GM18502 (cell line): ENCODE measurements around the gene RCL1.
"Not testable (repeated sequence)": the region's sequence is repeated elsewhere in the genome, so short reads cannot be mapped to it uniquely, and the experiment has no call there.

ENCODE experiments used
- ATAC-seq: cut with Tn5 transposase; IDR thresholded peaks from one replicate; pipeline ENCODE4 v1.9.1; 2021; ENCODE audit warnings: mild to moderate bottlenecking; ENCODE audit not compliant: unreplicated experiment, poor library complexity

The RCL1 gene

DNA sequence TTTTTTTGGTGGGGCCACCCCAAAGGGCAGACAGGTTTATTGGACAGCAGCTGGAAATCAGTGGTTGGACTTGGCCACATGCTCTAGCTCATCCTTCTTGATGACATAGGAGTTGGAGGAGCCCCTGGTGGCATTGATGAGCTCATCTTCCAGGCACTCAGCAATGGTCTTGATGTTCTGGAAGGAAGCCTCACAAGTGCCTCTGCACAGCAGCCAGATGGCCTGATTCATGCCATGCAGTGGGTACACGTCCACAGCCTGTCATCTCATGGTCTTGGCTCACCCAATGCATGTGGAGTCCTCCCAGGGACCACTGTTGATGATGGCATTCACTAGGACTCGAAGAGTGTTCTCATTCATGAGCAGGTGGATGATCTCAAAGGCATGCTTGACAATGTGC, 11.3 kb upstream of the RCL1 start:
- ATAC-seq = no peak

DNA sequence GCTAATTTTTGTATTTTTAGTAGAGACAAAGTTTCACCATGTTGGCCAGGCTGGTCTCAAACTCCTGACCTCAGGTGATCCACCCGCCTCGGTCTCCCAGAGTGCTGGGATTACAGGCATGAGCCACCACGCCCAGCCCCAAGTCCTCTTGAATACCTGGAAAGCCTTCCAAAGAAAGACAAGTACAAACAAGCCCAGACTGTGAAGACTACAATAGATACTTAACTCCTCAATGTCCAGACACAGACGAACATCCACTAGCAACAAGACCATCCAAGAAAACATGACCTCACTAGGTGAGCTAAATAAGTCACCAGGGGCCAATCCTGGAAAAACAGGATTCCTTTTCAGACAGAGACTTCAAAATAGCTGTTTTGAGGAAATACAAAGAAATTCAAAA, 9.6 kb upstream of the RCL1 start:
- ATAC-seq = not testable (repeated sequence)

DNA sequence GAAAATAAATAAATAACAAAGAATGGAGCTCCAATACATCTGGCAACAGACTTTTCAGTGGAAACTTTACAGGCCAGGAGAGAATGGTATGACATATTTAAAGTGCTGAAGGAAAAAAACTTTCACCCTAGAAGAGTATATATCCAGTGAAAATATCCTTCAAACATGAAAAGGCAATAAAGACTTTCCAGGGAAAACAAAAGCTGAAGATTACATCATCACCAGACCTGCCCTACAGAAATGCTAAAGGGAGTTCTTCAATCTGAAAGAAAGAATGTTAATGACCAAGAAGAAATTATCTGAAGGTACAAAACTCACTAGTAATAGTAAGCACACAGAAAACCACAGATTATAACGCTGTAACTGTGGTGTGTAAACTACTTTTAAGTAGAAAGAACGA, 8.3 kb upstream of the RCL1 start:
- ATAC-seq = no peak

DNA sequence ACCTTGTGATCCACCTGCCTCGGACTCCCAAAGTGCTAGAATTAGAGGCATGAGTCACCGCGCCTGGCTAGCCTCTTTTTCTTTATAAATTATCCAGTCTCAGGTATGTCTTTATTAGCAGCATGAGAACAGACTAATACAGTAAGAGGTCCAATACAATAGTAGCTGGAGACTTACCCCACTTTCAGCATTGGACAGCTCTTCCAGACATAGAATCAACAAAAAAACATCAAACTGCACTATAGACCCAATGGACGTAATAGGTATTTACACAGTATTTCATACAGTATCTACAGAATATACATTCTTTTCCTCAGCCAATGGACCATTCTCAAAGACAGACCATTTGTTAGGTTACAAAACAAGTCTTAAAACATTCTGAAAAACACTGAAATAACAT, 6.1 kb upstream of the RCL1 start:
- ATAC-seq = no peak

DNA sequence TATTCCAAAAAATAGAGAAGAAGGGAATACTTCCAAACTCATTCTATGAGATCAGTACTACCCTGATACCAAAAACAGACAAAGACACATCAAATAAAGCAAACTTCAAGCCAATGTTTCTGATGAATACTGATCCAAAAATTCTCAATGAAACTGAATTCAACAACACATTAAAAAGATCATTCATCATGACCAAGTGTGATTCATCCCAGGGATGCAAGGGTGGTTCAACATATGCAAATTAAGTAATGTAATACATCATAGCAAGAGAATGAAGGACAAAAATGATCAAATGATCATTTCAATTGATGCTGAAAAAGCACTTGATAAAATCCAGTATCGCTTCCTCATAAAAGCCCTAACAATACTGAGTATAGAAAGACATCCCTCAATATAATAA, 4.9 kb upstream of the RCL1 start:
- ATAC-seq = no peak

DNA sequence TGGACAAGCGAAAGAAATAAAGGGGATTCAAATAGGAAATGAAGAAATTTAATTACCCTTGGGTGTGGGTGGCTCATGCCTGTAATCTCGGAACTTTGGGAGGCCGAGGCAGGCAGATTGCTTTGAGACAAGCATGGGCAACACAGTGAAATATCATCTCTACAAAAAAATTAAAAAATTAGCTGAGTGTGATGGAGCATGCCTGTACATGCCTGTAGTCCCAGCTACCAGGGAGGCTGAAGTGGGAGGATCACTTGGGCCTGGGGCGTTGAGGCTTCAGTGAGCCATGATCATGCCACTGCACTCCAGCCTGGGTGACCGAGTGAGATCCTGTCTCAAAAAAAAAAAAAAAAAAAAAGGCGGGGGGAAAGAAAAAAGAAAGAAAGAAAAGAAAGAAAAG, 4.0 kb upstream of the RCL1 start:
- ATAC-seq = no peak

DNA sequence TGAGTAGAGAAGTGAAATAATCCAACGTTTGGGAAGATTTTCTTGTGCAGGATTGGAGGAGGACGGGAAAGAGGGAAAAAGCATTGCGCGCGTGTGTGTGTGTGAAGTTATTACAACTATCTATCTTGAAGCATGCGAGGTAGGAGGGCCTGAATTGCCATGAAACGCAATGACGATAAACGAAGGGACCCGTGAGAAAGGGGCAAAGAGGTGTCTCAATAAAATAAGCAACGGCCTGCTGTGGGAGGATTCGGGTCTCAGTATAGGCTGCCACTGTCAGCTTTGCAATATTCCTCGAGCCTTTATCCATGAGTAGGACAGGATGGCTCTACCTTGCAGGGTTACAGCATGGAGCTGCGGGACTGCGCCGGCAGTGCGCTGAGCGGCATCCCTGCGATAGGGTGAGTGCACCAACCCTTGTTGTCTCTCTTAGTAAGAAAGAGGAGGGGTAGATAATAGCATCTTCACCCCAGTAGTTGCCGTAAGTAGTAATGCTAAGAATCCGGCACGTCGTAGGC, 631 bp upstream of the RCL1 start:
- peak; percentile 37 for ATAC-seq

DNA sequence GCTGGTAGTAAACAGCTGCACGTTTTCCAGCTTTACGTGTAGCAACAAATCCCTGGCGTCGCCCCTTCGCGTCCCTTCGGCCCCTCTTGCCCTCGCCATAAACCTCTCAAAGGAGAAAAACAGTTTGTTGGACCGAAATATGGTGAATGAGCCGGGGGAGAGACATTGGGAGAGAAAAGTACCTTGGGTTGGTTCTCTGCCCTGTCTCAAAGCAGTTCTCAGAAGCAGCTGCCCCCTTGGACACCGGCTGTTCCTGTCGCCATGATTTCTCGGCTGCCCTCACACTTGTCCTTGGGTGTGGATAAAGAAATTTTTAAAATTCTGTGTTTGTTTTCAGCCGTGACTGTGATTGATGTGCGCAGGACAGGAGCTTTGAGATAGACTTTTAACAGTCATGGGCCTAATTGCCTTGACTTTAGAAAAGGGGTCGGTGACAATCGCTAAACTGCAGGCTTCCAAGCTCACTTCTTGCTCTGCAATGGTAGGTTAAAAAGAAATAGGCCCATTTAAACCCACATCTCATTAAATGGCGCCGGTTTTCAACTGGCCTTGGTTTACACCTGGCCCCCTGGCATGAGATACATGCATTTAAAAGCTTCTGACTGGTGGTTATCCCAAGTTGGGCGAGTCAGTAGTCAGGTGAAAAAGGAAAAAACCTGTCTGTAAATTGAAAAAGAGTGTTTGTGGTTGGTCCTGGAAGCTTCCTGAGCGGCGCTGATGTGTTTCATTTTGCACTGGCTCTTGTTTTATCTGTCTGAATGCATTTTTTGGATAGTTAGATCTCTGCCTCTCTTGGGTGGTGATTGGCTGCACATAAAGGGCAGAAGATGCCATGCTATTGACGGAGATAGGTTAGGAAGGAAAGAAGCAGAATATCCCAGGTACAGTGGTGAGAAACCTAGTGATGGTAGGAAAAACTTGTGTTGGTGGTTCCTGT, 983 bp downstream of the RCL1 start:
- ATAC-seq = no peak

DNA sequence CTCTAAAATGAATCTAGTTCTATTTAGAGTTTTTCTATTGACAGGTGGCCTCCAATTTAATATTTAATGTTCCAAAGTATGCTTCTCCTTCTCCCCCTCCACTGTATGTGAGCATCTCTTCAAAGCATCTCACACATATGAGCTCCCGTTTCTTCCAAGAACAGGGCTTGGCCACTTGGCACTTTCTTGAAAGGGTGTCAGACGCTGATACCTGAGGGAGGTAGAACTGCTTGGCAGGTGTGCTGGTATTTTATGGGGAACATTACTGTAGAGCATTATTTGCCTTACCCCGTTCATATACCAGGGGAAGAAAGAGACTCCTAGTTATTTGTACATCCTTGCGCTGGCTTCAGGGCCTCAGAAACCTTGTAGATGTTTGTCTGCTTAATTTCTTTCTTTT, 1.9 kb downstream of the RCL1 start:
- no peak for ATAC-seq

DNA sequence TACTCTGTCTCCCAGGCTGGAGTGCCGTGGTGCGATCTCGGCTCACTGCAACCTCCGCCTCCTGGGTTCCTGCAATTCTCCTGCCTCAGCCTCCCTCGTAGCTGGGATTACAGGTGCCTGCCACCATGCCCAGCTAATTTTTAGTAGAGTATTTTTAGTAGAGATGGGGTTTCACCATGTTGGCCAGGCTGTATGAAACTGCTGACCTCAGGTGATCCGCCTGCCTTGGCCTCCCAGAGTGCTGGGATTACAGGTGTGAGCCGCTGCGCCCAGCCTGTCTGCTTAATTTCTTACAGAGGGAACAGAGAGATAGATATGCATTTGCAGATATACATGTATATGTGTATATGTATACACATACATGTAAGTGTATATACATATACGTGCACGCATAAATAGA, 2.4 kb downstream of the RCL1 start:
- not testable (repeated sequence) for ATAC-seq

DNA sequence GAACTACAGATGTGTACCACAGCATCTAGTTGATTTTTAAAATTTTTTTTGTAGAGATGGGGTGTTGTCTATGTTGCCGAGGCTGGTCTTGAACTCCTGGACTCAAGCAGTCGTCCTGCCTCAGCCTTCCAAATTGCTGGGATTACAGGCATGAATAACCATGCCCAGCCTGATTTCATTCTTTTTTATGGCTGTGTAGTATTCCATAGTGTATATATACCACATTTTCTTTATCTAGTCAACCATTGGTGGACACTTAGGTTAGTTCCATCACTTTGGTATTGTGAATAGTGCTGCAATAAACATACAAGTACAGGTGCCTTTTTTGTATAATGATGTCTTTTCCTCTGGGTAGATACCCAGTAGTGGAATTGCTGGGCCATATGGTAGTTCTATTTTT, 3.8 kb downstream of the RCL1 start:
- no peak for ATAC-seq

DNA sequence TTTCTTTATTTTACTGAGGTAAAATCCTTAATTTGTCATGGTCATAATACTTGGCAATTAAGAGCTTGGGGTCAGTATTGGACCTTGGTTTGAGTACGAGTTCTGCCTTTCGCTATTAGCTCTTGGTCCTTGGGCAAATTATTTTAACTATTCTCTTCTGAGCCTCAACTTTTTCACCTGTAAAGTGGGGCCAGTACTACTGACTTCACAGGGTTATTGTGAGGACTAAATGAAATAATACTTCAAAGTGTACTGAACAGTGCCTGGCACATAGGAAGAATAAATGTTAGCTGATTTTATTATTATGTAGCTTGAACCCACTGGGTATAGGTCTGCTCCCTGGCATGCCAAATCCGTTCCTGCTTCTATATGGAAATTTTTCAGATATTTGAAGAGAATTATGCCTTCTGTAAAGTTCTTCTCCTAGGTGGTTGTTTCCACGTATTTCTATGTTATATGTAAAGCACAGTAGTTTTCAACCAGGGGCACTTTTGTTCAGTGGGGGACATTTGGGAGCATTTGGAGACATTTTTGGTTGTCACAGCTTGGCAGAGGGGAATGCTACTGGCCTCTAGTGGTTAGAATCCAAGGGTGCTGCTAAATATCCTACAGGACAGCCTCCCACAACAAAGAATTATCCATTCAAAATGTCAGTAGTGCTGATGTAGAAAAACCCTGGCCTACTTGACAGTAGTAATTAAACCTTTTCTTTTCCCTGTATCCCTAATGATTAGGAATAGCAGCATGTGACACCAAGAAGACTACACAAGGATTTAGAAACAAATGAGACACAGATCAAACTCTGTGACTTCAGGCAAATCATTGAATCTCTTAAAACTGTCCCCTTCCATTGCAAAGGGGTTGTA, 4.5 kb downstream of the RCL1 start:
- ATAC-seq = no peak

DNA sequence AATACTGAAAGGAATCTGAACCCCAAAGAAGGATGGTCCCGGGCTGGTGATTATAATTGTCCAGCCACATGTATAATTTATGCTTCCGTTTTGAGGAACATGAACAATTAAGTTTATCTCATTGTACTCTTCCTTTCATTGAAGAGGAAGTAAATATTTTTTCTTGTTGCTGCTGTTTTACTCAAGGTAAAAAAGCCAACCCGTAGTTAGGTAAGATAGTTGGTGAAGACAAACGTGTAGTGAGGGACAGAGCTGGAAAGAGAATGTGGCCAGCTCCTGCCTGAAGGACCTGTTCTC, 5.1 kb downstream of the RCL1 start:
- no peak for ATAC-seq

DNA sequence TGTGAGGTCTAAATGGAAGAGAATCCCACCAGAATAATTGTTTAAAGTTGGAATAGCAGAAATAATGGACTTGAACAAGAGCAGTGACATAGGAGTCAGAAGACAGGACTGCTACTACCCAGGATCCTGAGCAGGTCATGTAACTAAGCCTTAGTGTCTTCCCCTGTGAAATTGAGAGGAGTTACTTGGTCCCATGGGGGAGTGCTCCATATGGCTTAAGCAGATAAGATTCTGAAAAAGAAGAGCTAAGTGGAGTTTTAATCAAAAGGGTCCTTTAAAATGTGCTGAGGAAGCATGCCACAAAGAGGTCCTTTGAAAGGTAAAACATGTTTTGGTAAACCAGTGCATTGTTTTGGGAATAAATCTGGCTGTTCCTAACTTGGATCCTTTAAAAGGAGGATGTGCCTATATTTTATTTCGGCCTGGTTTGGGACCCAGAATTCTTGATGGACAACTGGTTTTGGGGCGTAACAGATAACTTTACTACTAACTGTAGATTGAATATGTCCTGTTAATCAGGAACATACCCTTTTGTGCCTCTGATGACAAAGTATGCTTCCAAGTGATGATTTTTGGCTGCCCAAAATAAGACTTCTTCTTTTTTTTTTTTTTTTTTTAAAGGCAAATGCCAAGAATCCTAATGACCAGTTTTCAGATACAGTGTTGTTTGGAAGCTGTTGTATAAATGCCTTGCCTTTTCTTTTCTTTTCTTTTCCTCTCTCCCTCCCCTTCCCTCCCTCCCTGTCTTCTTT, 5.7 kb downstream of the RCL1 start:
- no peak for ATAC-seq

DNA sequence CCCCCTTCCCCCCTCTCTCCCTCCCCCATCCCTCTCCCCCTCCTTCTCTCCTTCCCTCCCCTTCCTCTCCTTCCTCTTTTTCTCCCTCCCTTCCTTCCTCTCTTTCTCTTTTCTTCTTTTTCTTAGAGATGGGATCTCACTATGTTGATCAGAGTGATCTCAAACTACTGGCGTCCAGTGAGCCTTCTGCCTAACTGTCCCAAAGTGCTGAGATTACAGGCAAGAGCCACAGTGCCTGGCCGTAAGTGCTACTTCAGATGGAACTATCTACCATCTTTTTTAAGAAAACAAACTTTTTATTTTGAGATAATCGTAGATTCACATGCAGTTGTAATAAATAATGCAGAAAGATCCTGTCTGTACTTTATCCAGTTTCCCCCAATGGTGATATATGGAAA, 6.3 kb downstream of the RCL1 start:
- ATAC-seq = no peak

DNA sequence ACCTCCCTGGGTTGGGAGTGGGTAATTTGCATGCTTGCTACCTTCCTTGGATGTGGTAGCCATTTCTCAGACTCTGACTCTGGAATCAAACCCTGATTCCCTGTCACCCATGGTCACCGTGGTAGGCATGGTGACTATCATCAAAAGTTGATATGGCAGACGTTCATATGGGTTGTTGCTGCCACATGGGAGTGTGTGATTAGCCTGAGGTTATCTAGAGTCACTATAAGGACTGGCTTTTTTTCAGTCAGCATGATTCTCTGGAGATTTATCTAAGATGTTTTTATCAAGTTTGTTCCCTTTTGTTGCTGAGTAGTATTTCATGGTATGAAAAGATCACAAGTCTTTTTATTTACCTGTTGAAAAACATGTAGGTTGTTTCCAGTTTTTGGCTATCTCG, 7.0 kb downstream of the RCL1 start:
- no peak for ATAC-seq

DNA sequence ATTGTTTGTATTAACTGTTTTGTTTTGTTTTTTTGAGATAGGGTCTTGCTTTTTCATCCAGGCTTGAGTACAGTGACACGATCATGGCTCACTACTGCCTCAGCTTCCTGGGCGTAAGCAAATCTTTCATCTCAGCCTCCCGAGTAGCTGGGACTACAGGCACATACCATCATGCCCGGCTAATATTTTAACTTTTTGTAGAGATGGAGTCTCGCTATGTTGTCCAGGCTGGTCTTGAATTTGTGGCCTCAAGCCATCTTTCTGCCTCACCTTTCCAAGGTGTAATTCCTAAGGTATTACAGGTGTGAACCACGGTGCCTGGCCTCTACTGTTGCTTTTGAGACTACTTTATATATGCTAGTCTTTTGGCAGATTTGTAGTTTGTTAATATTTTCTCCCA, 8.4 kb downstream of the RCL1 start:
- no peak for ATAC-seq

DNA sequence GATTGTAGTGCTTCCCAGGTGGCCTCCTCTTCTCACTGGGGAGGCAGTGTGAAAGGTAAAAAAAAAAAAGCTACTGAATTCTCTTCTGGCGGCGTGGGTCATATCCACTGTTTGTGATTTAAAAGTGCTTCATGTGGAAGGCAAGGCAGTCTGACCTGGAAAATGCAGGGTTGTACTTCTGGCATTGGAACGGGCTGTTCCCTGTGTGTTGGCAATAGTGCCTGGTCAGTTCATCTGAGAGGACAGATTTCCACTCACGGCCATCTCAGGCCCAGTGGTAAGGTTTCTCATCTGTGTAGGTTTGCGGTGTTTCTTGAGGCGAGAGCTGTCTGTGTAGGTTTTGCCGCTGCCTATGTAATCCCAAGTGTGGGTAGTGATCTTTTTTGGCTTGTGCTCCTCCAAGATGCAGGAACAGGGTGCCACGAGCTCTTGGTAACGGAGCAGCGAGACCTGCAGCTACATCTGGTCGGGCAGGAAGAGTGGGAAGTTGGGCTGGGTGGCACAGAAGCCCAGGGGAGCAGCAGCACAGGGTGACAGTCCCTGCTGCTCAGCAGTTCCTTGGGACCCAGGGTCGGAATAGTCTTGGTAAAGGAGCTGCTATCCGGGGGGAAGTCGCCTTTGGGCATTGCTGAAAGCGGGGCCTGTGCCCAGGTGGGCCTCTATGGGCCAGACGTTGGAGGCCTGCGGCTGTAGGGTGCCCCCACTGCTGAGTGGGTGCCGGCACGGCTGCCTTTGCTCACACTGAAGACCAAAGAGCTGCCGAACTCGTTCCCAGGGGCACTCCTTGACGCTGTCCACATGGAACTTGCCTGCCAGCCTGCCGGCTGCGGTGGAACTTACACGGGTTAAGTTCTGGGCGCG, 11.2 kb downstream of the RCL1 start:
- no peak for ATAC-seq

DNA sequence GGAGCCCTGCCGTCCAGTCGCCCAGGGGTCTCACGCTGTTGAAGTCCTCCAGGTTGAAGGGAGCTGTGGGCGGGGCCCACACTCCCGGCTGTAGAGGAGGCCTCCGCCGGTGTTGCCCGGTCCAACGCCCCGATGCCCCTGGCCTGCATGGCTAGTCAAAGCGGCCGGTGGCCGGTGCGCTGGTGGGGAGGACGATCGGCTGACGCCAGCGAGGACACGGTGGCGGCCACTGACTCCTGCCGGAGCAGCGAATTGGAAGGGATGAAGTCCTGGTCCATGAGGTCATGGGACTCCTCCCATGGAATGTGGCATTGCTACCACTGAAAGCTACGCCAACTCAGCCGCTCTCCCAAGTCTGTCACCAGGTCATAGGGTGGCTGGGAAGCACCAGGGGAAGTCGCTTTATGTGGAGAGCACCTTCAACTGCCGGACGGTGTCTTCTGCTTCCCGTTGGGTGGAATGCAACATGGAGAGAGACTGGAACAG, 11.8 kb downstream of the RCL1 start:
- no peak for ATAC-seq
